ENCODE data around the gene RAB2B.
"Not testable (repeated sequence)": the region's sequence is repeated elsewhere in the genome, so short reads cannot be mapped to it uniquely, and the experiment has no call there.

The RAB2B gene

GRCh38 chr14:21486640-21487087 is 9.9 kb upstream of the RAB2B start:
- DNase-seq (ENCODE audit: low spot score): no peak

DNA sequence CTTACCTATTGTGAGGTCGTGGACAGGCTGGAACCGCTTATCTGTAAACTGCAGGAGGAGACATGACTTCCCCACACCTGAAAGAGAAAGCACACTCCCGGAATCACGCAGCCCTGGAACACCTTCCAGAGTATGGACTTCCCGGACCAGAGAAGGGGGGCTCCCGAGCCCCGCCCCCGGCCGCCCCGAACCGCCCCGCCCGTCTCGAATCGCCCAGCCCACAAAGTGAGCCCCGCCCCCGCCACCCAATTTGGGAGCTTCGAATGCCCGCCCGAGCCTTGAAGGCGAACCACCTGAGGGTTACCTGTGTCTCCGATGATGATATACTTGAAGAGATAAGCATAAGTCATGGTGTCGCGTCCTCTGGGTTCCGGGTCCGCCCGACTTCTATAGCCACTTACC is 235 bp downstream of the RAB2B start:
- no peak for DNase-seq (ENCODE audit: low spot score)

- DNase-seq (ENCODE audit: low spot score): no peak
Observed at GRCh38 chr14:21475767-21476522, 814 bp downstream of the RAB2B start.

DNA sequence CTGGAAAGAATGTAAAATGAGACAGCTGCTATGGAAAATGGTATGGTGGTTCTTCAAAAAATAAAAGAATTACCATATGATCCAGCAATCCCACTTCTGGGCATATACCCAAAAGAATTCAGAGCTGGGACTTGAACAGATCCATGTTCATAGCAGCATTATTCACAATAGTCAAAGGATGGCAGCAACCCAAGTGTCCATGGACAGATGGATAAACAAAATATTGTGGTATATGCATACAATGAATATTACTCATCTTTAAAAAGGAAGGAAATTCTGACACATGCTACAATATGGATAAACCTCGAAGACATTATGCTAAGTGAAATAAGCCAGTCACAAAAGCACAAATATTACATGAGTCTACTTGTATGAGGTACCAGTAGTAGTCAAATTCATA is 9.1 kb downstream of the RAB2B start:
- DNase-seq (ENCODE audit: low spot score): no peak

GRCh38 chr14:21455912-21456667 is 20.7 kb downstream of the RAB2B start, which contains the start of gene CHD8:
Gene CHD8, minus strand, starts transcription at chr14:21456123. Its CDS starts 24,480 bp downstream, at chr14:21431643.
- DNase-seq (ENCODE audit: low spot score): peak; percentile 100

DNA sequence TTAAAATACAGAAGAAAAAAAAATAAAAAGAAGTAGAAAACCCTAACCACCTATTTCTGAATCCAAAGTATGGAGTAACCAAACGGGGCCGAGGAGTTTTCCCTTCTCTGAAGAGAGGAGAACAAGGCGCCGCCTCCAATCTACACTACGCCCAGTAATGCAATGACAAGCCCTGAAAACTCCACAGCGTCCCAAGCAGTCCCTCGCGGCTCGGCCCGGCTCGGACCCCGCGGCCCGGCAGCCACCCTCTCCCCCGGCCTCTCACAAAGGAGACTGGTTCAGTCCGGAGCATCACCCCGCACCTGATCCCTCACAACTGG is 21.2 kb downstream of the RAB2B start:
- no peak for DNase-seq (ENCODE audit: low spot score)

GRCh38 chr14:21454843-21455544 is 21.8 kb downstream of the RAB2B start:
- DNase-seq (ENCODE audit: low spot score): no peak

GRCh38 chr14:21449899-21450216 is 26.9 kb downstream of the RAB2B start:
- no peak for DNase-seq (ENCODE audit: low spot score)

DNA sequence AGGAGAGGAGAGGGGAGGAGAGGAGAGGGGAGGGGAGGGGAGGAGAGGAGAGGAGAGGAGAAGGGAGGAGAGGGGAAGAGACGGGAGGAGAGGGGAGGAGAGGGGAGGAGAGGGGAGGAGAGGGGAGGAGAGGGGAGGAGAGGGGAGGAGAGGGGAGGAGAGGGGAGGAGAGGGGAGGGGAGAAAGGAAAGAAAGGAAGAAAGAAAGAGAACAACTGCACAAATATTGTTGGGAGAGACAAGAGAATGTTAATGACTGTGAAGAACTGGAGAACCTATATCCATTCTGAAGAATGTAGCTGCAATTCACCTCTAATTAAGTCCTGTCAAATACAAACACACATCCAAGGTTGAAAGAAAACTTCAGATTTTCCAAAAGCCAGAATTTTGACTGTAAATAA is 34.1 kb downstream of the RAB2B start:
- not testable (repeated sequence) for DNase-seq (ENCODE audit: low spot score)

DNA sequence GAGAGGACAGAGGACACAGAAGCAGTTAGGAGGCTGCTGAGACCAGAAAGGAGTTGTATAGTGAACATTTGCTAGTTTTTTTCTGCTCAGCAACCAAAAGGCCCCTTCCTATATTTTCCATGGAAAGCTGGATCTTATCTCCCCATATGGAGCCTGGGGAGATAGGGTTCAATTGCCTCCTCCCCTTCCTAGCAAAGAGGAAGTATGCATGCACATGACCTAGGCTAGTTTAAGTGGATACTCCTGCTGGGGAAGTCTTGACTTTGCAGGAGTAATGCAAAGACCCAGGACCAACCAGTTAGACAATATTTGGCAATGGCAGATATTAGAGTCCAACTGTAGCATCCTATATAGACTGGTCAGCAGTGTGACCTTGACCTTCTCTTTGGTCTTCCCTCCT is 35.9 kb downstream of the RAB2B start:
- no peak for DNase-seq (ENCODE audit: low spot score)

DNA sequence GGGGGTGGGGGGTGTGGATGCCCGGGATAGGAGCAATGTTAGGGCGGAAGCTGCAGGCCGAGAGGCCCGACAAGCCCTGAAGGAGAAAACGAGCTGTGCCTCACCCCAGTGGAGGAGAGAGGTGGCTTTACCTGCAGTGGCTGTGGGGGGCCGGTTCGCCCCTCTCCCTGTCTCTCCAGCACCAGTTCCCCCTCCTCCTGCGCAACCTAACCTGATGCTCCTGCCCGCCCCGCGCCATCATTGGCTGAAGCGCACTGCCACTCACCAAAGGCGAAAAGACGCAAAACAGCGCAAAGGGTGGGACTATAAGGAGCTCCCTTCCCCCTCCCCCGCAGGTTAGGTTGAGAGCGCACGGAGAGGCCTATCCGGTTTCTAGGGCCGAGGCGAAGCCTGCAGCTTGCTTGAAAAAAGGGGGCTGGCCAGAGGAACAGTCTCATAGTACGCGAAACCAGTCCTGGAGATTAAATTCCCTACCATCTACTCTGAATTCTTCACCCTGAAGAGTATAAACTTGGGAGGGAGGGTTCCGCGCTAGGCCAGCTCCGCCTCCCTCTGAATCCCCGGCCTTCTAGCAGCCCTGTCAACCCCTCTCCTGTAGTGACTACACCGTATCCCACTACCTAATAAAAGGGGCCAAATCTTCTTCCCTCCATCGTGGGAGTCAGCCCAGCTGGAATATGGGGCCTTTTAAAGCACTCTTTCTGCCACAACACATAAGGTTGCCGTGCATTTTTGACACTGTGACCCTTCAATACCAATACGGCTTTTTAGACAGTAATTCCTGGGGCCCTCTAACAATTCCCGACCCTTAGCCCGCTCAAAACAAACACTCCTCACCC is 39.5 kb downstream of the RAB2B start:
- DNase-seq (ENCODE audit: low spot score): peak; percentile 98

DNA sequence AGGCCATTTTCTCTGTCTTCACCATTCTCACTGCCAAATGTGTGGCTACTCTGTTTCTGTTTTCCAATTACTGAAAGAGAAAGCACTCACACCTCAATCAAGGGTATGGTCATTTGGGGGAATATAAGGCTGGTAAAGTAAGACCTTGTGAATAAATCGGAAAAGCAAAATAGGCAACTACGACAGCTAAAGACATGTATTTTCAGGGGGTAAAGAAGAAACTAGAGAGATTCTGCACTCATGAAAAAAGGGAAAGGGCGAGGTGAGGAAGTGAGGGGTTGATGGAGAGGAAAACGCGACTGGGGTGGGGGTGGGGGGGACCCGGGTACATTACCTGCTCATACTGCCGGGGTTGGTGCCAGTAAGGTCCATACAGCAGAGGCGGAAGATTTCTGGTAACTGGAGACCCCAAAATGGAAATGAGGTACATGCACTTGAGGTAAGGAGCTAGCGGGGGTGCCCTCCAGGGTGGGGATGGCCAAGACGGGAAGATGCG is 40.1 kb downstream of the RAB2B start:
- no peak for DNase-seq (ENCODE audit: low spot score)

- no peak for DNase-seq (ENCODE audit: low spot score)
Observed at GRCh38 chr14:21431126-21431525, 45.6 kb downstream of the RAB2B start.

DNA sequence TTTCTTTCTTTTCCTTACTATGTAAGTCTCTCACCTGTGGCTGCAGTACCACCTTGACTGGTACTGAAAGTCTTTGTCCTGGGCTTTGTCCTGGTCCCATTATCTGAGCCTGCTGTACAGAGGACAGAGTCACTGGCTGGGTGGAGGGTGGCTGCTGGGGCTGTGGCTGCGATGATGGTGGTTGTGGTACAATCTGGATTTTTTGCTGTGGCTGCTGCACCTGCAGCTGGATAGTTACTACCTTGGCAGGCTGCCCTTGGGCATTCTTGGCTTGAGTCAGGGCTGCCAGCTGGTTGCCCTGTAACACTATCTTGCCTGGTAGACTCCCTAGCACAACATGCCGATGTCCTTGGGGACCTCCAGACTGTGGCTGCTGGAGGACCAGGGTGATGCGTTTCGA is 47.8 kb downstream of the RAB2B start:
- no peak for DNase-seq (ENCODE audit: low spot score)

DNA sequence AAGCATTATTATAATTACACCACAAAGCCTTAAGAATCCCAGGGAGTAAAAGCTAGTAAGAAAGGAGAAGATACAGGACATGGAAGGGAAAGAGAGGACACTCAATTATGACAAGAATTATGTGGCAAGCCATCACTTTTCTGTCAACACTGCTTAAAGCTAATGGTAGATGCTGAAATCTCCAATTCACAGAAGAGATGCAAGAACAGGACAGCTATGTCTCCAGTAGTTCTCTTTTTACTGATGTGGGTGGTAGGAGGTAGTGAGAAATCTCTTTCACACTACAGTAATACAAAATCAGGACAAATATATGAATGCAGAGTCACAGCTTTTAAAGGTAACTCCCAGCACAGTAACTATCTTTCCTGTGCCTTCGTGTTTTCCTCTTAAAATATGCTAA is 50.1 kb downstream of the RAB2B start:
- no peak for DNase-seq (ENCODE audit: low spot score)

DNA sequence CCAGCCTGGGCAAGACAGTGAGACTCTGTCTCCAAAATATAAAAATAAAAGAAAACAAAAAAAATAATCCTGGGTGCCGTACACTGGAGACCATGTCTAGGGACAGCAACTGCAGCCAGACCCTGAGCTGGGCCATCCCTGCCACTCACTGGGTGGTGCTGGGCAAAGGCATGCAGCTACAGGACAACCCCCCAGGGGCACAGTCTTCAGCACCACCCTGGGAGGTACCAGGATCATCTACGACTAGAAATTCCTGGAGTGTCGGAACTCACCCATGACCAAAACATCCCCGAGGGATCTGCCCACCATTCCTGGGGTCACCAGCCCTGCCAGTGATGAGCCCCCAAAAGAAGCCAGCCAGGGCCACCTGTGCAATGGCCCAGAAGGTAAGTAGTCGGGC is 57.2 kb downstream of the RAB2B start:
- DNase-seq (ENCODE audit: low spot score): no peak

DNA sequence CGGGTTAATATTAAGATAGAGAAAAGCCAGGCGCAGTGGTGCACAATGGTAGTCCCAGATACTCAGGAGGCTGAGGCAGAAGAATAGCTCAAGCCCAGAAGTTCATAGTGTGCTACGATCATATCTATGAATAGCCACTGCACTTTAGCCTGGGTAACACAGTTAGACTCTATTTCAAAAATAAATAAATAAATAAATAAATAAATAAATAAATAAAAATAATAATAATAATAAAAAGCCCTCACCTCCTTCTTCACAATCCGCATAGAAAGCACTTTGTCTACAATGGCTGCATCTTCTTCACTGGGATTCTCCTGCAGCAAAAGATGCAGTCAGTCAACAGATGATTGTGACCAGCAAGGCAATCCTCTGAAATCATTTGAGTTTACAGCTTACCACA is 61.4 kb downstream of the RAB2B start:
- DNase-seq (ENCODE audit: low spot score): no peak

- DNase-seq (ENCODE audit: low spot score): no peak
Observed at GRCh38 chr14:21414137-21414631, 62.6 kb downstream of the RAB2B start.

All from CD4-positive, alpha-beta T cell treated with Interleukin-6 at 100 ng/mL for 8 hours (primary cell).